GM18526 (cell line): ENCODE data around the gene ATG101.

Experiments
- POLR2A ChIP-seq: IDR thresholded peaks from 3 replicates; pipeline ENCODE4 v1.6.1; 2011; ENCODE audit not compliant: insufficient read length; ENCODE audit errors: extremely low read depth

Gene ATG101

GRCh38 chr12:52060498-52061177, 9.1 kb upstream of the ATG101 start:
- TF ChIP-seq POLR2A, result no peak

- TF ChIP-seq POLR2A, result no peak
Measured at GRCh38 chr12:52061470-52062166, 8.2 kb upstream of the ATG101 start.

GRCh38 chr12:52062167-52063081, 7.4 kb upstream of the ATG101 start:
- TF ChIP-seq POLR2A, result no peak

GRCh38 chr12:52063082-52063924, 6.5 kb upstream of the ATG101 start:
- TF ChIP-seq POLR2A, result no peak

GRCh38 chr12:52063981-52064649, 5.7 kb upstream of the ATG101 start:
- TF ChIP-seq POLR2A, result no peak

GRCh38 chr12:52066346-52067080, 3.3 kb upstream of the ATG101 start:
- no peak for TF ChIP-seq POLR2A

- TF ChIP-seq POLR2A, result no peak
Measured at GRCh38 chr12:52067081-52067374, 2.8 kb upstream of the ATG101 start.

GRCh38 chr12:52070185-52070925, 577 bp downstream of the ATG101 start:
- TF ChIP-seq POLR2A, result no peak

- TF ChIP-seq POLR2A, result no peak
Measured at GRCh38 chr12:52073531-52074381, 4.0 kb downstream of the ATG101 start.

GRCh38 chr12:52074971-52075724, 5.4 kb downstream of the ATG101 start:
- TF ChIP-seq POLR2A, result no peak

GRCh38 chr12:52076811-52077210, 7.0 kb downstream of the ATG101 start:
- no peak for TF ChIP-seq POLR2A

GRCh38 chr12:52078276-52078675, 8.5 kb downstream of the ATG101 start:
- no peak for TF ChIP-seq POLR2A
